HepG2 (cell line): ENCODE data around the gene DNAJC18. TPM values are rescaled to one million over a fixed set of nuclear protein-coding genes. Genes with fewer than 3 reads are reported as not detected.

Experiments
- ATAC-seq: fragments of 200-7000 bp; cut with Tn5 transposase; 3 replicates; pipeline ENCODE4 v1.9.1; 2020; ENCODE audit warnings: mild to moderate bottlenecking, moderate library complexity
- BruUV-seq: library from RNA; stranded (reverse); fragments of 400-500 nt; replicated peaks from 2 replicates; lab custom pipeline; 2021; lab: Mats Ljungman, UMichigan
- CTCF ChIA-PET: fragments of 300-600 bp; formaldehyde crosslinking; extraction: SDS; loops from one replicate; lab custom pipeline; 2021; ENCODE audit warnings: low total read pairs, inconsistent platforms, low intra/inter-chr PET ratio; lab: Yijun Ruan, JAX
- POLR2A ChIA-PET: fragments of 350-600 bp; sonication (Branson Sonifier 250); formaldehyde crosslinking; loops from one replicate; lab custom pipeline; 2020; ENCODE audit warnings: antibody characterized with exemption, inconsistent platforms; lab: Yijun Ruan, JAX
- DNase-seq: peaks from one replicate; pipeline ENCODE4 v3.0.0-alpha.2; 2015; ENCODE audit warnings: low spot score
- FAIRE-seq: peaks from 3 replicates; lab custom pipeline; 2011; peaks lifted over from hg19 to GRCh38; lab: Jason Lieb, UNC
- H2AFZ ChIP-seq: one replicate; pipeline ENCODE4 v1.6.1; 2011; ENCODE audit warnings: low read length, inconsistent platforms
- H3K27ac ChIP-seq: fragments of 300-600 bp; 3 replicates; pipeline ENCODE4 v1.8.0; 2011; ENCODE audit warnings: mixed run types, mild to moderate bottlenecking, mixed read lengths, low read length, inconsistent platforms; ENCODE audit not compliant: insufficient read depth; ENCODE audit errors: extremely low read length
- H3K27me3 ChIP-seq, 2 experiments: fragments of 200-600 bp in 1 of 2; 2 replicates in 1 of 2; 3 replicates in 1 of 2; pipeline versions ENCODE4 v1.6.0 to v1.8.0; 2011; ENCODE audit warnings: low read length in 2 of 2, mild to moderate bottlenecking in 2 of 2, moderate library complexity in 2 of 2, inconsistent platforms in 1 of 2; ENCODE audit not compliant: insufficient read depth in 2 of 2, control insufficient read depth in 1 of 2
- H3K36me3 ChIP-seq, 2 experiments: fragments of 200-600 bp in 1 of 2; replicated peaks in 1 of 2; 2 replicates in 1 of 2; 3 replicates in 1 of 2; pipeline versions ENCODE4 v1.5.1 to v1.8.0; 2011; ENCODE audit warnings: low read length in 2 of 2, inconsistent platforms in 1 of 2; ENCODE audit not compliant: insufficient read depth in 2 of 2, control insufficient read depth in 1 of 2
- H3K4me1 ChIP-seq: 2 replicates; pipeline ENCODE4 v1.5.1; 2012; ENCODE audit warnings: low read length, inconsistent platforms; ENCODE audit not compliant: insufficient read depth
- H3K4me2 ChIP-seq: 2 replicates; pipeline ENCODE4 v1.6.0; 2011; ENCODE audit warnings: low read depth, low read length, inconsistent platforms
- H3K4me3 ChIP-seq, 3 experiments: fragments of 200-600 bp in 1 of 3; sonication (generic), shearing (Covaris generic) in 1 of 3; replicated peaks in 1 of 3; 2 replicates each; pipeline ENCODE4 v1.5.1; 2011 to 2016; ENCODE audit warnings: low read length in 3 of 3, inconsistent platforms in 2 of 3, low read depth in 2 of 3, mild to moderate bottlenecking in 2 of 3, control low read depth in 1 of 3, mixed read lengths in 1 of 3; ENCODE audit not compliant: insufficient read depth in 1 of 3
- H3K79me2 ChIP-seq: one replicate; pipeline ENCODE4 v1.6.1; 2011; ENCODE audit warnings: low read length, inconsistent platforms; ENCODE audit not compliant: insufficient read depth
- H3K9ac ChIP-seq: 2 replicates; pipeline ENCODE4 v1.6.0; 2011; ENCODE audit warnings: mild to moderate bottlenecking, low read depth, low read length, inconsistent platforms; ENCODE audit not compliant: insufficient read depth
- H3K9me3 ChIP-seq: 2 replicates; pipeline ENCODE4 v1.5.1; 2012; ENCODE audit warnings: mild to moderate bottlenecking, low read length
- H4K20me1 ChIP-seq: 2 replicates; pipeline ENCODE4 v1.6.0; 2011; ENCODE audit warnings: inconsistent platforms, mild to moderate bottlenecking, low read length, moderate library complexity; ENCODE audit not compliant: insufficient read depth
- CENPT ChIP-seq: sonication (generic); formaldehyde crosslinking; IDR thresholded peaks from 2 replicates; pipeline ENCODE4 v1.8.0; 2022; ENCODE audit warnings: low read depth, mild to moderate bottlenecking, moderate library complexity, missing genetic modification reagents
- GTF2F1 ChIP-seq: fragments of 150-350 bp; IDR thresholded peaks from 2 replicates; pipeline ENCODE4 v1.6.1; 2014; ENCODE audit warnings: low read length
- HMG20A ChIP-seq: IDR thresholded peaks from 2 replicates; pipeline ENCODE4 v1.6.1; 2016; ENCODE audit warnings: borderline replicate concordance
- KAT7 ChIP-seq: IDR thresholded peaks from 2 replicates; pipeline ENCODE4 v1.6.1; 2018; ENCODE audit warnings: borderline replicate concordance, missing compliant biosample characterization
- MAZ ChIP-seq, 2 experiments: sonication (generic) in 1 of 2; formaldehyde crosslinking in 1 of 2; IDR thresholded peaks; 2 replicates each; pipeline versions ENCODE4 v1.5.0 to v1.6.1; 2012 to 2020; ENCODE audit warnings: low read depth in 2 of 2, mild to moderate bottlenecking in 2 of 2, borderline replicate concordance in 1 of 2, improper control_type of control experiment in 1 of 2, low read length in 1 of 2, missing genetic modification reagents in 1 of 2, moderate library complexity in 1 of 2
- ZBTB26 ChIP-seq: IDR thresholded peaks from 2 replicates; pipeline ENCODE4 v1.6.1; 2016; ENCODE audit warnings: missing compliant biosample characterization, missing genetic modification reagents, borderline replicate concordance
- ZBTB44 ChIP-seq: sonication (generic); formaldehyde crosslinking; IDR thresholded peaks from 2 replicates; pipeline ENCODE4 v1.4.0; 2020; ENCODE audit warnings: missing genetic modification reagents
- WGBS: methylation state at CpG from one replicate; pipeline ENCODE4 v1.1.6; 2017; ENCODE audit warnings: low lambda C conversion rate; 5-methylcytosine and 5-hydroxymethylcytosine counted together
- in situ Hi-C: cut with HindIII; loops from 2 replicates; pipeline ENCODE4 v1.10.0; 2017; ENCODE audit warnings: low pct_unique_long_range_greater_than_20kb; ENCODE audit not compliant: extremely low pct_ligation_motif_present
- intact Hi-C: fragments of 100-400 bp; cut with micrococcal nuclease; formaldehyde crosslinking; loops from one replicate; pipeline ENCODE4 v1.10.0; 2022; ENCODE audit not compliant: unreplicated experiment
- polyA plus RNA-seq, 8 experiments: library from polyadenylated mRNA; depleted of rRNA in 3 of 8; stranded (reverse) in 7 of 8; unstranded in 1 of 8; fragments of >200 nt; fragmentation: Illumina TruSeq in 4 of 8; extraction: Trizol in 4 of 8; gene quantifications; 2 replicates each; pipeline versions ENCODE4 v1.2.1 to v1.2.3, GENCODE V29; 2011 to 2016; ENCODE audit warnings: low read depth in 4 of 8, missing spikeins in 1 of 8, mixed read lengths in 1 of 8; ENCODE audit not compliant: insufficient read depth in 1 of 8
- total RNA-seq, 5 experiments: library from RNA; depleted of rRNA; stranded (reverse); fragments of >200 nt; fragmentation: Illumina TruSeq; extraction: Trizol; gene quantifications; 2 replicates each; pipeline ENCODE4 v1.2.3, GENCODE V29; 2016; ENCODE audit warnings: low read depth in 1 of 5

The DNAJC18 gene
- total and polyA plus RNA-seq, 2 of the 13 experiments (the other 11 are each of a cell fraction or from before 2014, with no cell fraction given): 6.5 to 6.6 TPM

GRCh38 chr5:139395844-139396640 is 43.3 kb downstream of the DNAJC18 start (continued):
- TF ChIP-seq HMG20A: no peak
- no peak for TF ChIP-seq MAZ (IDR thresholded peaks at IDR 0.05; ENCODE audit: borderline replicate concordance, low read depth, low read length)
- TF ChIP-seq MAZ (CRISPR knock-in tag; IDR thresholded peaks at IDR 0.05; ENCODE audit: low read depth): no peak

GRCh38 chr5:139394654-139395566 is 44.4 kb downstream of the DNAJC18 start, which contains the start of gene PROB1:
TSS of gene PROB1 (minus strand) at chr5:139395104. CDS start at chr5:139395081, 23 bp downstream.
- no peak for DNase-seq
- no peak within 1 kb of the TSS for H3K4me2 ChIP-seq
- H3K4me3 ChIP-seq: no peak within 1 kb of the TSS
- H3K9ac ChIP-seq: no peak within 1 kb of the TSS
- in situ Hi-C loops: no loop called here
- WGBS: 98% methylated on average over 33 of the region's 76 CpGs
- H3K27me3 ChIP-seq: no peaks in the 10 kb centered on the region
- intact Hi-C loops: no loop called here
- no peaks in the 10 kb centered on the region for H3K36me3 ChIP-seq
- H3K79me2 ChIP-seq: no peaks in the 10 kb centered on the region
- ChIA-PET POLR2A (interaction anchor here (1.0 to 1.2 kb wide), 2 partner anchors 9 to 44 kb away, joined by 3 read pairs; partner anchors contain the start of gene SPATA24), CTCF (no interaction called here)
- H3K27ac ChIP-seq: no peak within 1 kb of the TSS
- TF ChIP-seq GTF2F1 (no peak), ZBTB26 (CRISPR knock-in tag) (no peak), KAT7 (CRISPR knock-in tag) (no peak), CENPT (CRISPR knock-in tag) (no peak), ZBTB44 (CRISPR knock-in tag) (no peak)
- no peaks in the 10 kb centered on the region for H4K20me1 ChIP-seq
- H3K4me1 ChIP-seq: peaks cover 23% of the 10 kb centered on the region
- no peak for ATAC-seq
- no peak for FAIRE-seq
- no peak within 1 kb of the TSS for H2AFZ ChIP-seq
- BruUV-seq: no TSS peak
- H3K9me3 ChIP-seq: no peaks in the 10 kb centered on the region
